PC-3 (cell line): ENCODE measurements around the gene SLC47A1. TPM values are rescaled to one million over a fixed set of nuclear protein-coding genes. Genes with fewer than 3 reads are reported as not detected.

ENCODE experiments used
- ATAC-seq: fragments of 200-7000 bp; cut with Tn5 transposase; 2 replicates; pipeline ENCODE4 v1.9.1; 2020; ENCODE audit warnings: mild to moderate bottlenecking, moderate library complexity
- BruUV-seq: library from RNA; stranded (reverse); fragments of 400-500 nt; replicated peaks from 2 replicates; lab custom pipeline; 2021; lab: Mats Ljungman, UMichigan
- CTCF ChIA-PET: fragments of 300-600 bp; sonication (Branson Sonifier 250); formaldehyde crosslinking; loops from one replicate; lab custom pipeline; 2022; ENCODE audit warnings: antibody characterized with exemption; lab: Charles Lee
- POLR2A ChIA-PET: fragments of 300-600 bp; sonication (Branson Sonifier 250); formaldehyde crosslinking; loops from one replicate; lab custom pipeline; 2022; ENCODE audit warnings: antibody characterized with exemption; ENCODE audit not compliant: unreplicated experiment; lab: Charles Lee
- DNase-seq: peaks from one replicate; pipeline ENCODE4 v3.0.0-alpha.2; 2015
- H2AFZ ChIP-seq: fragments of 300-600 bp; sonication (generic); 2 replicates; pipeline ENCODE4 v1.6.0; 2016; ENCODE audit warnings: antibody characterized with exemption, low read length
- H3F3A ChIP-seq: fragments of 300-600 bp; sonication (generic); one replicate; pipeline ENCODE4 v1.6.0; 2017; ENCODE audit warnings: antibody characterized with exemption, low read length, control low read depth, mild to moderate bottlenecking; ENCODE audit not compliant: unreplicated experiment
- H3K27ac ChIP-seq: fragments of 300-600 bp; sonication (generic); 2 replicates; pipeline ENCODE4 v1.5.1; 2016; ENCODE audit warnings: mild to moderate bottlenecking, low read length
- H3K27me3 ChIP-seq: fragments of 300-600 bp; sonication (generic); 2 replicates; pipeline ENCODE4 v1.6.1; 2016; ENCODE audit warnings: low read length, mixed read lengths
- H3K36me3 ChIP-seq: fragments of 300-600 bp; sonication (generic); 2 replicates; pipeline ENCODE4 v1.6.1; 2016; ENCODE audit warnings: low read depth, mixed run types, low read length, mixed read lengths
- H3K4me1 ChIP-seq: fragments of 300-600 bp; sonication (generic); 2 replicates; pipeline ENCODE4 v1.5.1; 2016; ENCODE audit warnings: low read length; ENCODE audit not compliant: insufficient read depth
- H3K4me2 ChIP-seq: fragments of 300-600 bp; sonication (generic); 2 replicates; pipeline ENCODE4 v1.6.0; 2016; ENCODE audit warnings: low read length
- H3K4me3 ChIP-seq: fragments of 300-600 bp; sonication (generic); 2 replicates; pipeline ENCODE4 v1.5.1; 2016; ENCODE audit warnings: mild to moderate bottlenecking, low read length, mixed read lengths
- H3K79me2 ChIP-seq: fragments of 300-600 bp; sonication (generic); 2 replicates; pipeline ENCODE4 v1.6.1; 2017; ENCODE audit warnings: low read length, mixed read lengths
- H3K9ac ChIP-seq: fragments of 300-600 bp; sonication (generic); 2 replicates; pipeline ENCODE4 v1.6.0; 2016; ENCODE audit warnings: mild to moderate bottlenecking, low read length
- H3K9me2 ChIP-seq: fragments of 300-600 bp; sonication (generic); replicated peaks from 2 replicates; pipeline ENCODE4 v1.6.1; 2016; ENCODE audit warnings: mixed run types, low read length, mixed read lengths
- H3K9me3 ChIP-seq: fragments of 300-600 bp; sonication (generic); 2 replicates; pipeline ENCODE4 v1.6.1; 2016; ENCODE audit warnings: low read length, mixed read lengths
- H4K20me1 ChIP-seq: fragments of 300-600 bp; sonication (generic); 2 replicates; pipeline ENCODE4 v1.6.1; 2016; ENCODE audit warnings: low read length, mixed read lengths
- EZH2 ChIP-seq: fragments of 300-600 bp; sonication (generic); IDR thresholded peaks from one replicate; pipeline ENCODE4 v1.6.1; 2017; ENCODE audit warnings: antibody characterized with exemption, mild to moderate bottlenecking, low read length; ENCODE audit not compliant: unreplicated experiment
- EZH2phosphoT487 ChIP-seq: fragments of 300-600 bp; sonication (generic); IDR thresholded peaks from 2 replicates; pipeline ENCODE4 v1.6.1; 2018; ENCODE audit warnings: mild to moderate bottlenecking, antibody characterized with exemption, low read length, borderline replicate concordance
- intact Hi-C: fragments of 100-400 bp; cut with micrococcal nuclease; formaldehyde crosslinking; loops from 2 replicates; pipeline ENCODE4 v1.9.0; 2023
- total RNA-seq: library from RNA; depleted of rRNA; stranded (reverse); fragments of >200 nt; gene quantifications from 2 replicates; pipeline ENCODE4 v1.2.3, GENCODE V29; 2014
- TF ChIP-seq, protein P1 (sequence below): fragments of 300-600 bp; sonication (generic); conservative IDR thresholded peaks from 2 replicates; pipeline ENCODE4 v1.5.1; 2017; ENCODE audit warnings: antibody characterized with exemption, low read depth, mild to moderate bottlenecking, low read length

The SLC47A1 gene
- total RNA-seq, 1 experiment from 2014 or later, result 0.15 TPM

DNA sequence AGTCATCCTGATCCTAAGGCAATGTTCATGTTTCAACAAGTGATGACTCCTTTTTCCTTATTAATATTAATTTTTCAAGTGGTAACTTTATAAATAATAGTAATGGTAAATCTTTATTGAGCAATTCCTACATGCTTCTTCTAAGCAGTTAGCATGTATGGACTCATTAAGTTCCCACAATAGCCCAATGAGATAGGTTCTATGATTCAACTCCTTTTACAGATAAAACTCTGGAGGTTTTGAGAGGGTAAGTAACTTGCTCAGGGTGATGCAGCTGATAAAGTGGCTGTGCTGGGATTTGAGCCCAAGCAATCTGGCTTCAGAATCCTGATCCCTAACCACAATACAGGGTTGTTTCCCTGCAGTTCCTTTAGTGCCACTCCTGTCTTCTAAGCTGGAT lies 25.3 kb downstream of the SLC47A1 start:
- ChIA-PET POLR2A (no interaction called here), CTCF (no interaction called here)
- H3K9me3 ChIP-seq, result no peaks in the 10 kb centered on the region
- no peak overlapping the region for H3K4me2 ChIP-seq
- H3K9ac ChIP-seq, result no peak overlapping the region
- H3K27me3 ChIP-seq, result no peaks in the 10 kb centered on the region
- H3K4me1 ChIP-seq, result no peaks in the 10 kb centered on the region
- H4K20me1 ChIP-seq, result no peaks in the 10 kb centered on the region
- H2AFZ ChIP-seq, result no peak overlapping the region
- no peak for ATAC-seq
- no peaks in the 10 kb centered on the region for H3K9me2 ChIP-seq
- H3K79me2 ChIP-seq, result no peaks in the 10 kb centered on the region
- H3F3A ChIP-seq, result no peaks in the 10 kb centered on the region
- intact Hi-C loops, result no loop called here
- no peaks in the 10 kb centered on the region for H3K36me3 ChIP-seq
- no peak overlapping the region for H3K27ac ChIP-seq
- no peak for DNase-seq
- BruUV-seq, result no TSS peak
- H3K4me3 ChIP-seq, result no peak overlapping the region
- TF ChIP-seq EZH2phosphoT487 (no peak), EZH2 (no peak)
- TF ChIP-seq, protein P1, sequence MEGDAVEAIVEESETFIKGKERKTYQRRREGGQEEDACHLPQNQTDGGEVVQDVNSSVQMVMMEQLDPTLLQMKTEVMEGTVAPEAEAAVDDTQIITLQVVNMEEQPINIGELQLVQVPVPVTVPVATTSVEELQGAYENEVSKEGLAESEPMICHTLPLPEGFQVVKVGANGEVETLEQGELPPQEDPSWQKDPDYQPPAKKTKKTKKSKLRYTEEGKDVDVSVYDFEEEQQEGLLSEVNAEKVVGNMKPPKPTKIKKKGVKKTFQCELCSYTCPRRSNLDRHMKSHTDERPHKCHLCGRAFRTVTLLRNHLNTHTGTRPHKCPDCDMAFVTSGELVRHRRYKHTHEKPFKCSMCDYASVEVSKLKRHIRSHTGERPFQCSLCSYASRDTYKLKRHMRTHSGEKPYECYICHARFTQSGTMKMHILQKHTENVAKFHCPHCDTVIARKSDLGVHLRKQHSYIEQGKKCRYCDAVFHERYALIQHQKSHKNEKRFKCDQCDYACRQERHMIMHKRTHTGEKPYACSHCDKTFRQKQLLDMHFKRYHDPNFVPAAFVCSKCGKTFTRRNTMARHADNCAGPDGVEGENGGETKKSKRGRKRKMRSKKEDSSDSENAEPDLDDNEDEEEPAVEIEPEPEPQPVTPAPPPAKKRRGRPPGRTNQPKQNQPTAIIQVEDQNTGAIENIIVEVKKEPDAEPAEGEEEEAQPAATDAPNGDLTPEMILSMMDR, result no peak

DNA sequence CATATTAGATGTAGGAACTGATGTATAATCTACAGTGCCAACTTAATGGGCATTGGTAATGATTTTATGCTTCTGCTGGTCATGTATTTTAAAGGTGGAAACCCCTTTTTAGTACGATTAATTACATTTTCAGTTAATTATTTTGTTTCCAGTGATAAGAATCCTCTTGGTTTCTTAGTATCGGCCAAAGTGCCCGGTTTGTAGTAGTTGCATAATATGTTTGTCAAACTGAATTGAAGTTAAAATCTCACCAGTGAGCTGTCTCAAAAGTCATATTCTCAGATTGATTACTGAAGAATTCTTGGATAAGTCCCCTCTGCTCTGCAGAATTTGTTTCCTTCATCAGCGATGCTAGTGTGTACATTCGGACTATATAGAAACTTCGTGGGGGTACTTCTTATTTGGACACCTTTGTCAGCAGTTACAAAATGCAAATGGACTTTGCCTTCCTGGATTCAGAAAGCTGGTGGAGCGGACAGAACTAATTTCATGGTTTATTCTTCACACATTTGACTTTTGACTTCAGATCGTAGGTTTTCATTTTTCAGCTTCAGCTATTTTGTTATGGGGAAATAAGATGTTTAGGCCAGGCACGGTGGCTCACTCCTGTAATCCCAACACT lies 28.2 kb downstream of the SLC47A1 start:
- intact Hi-C loops, result no loop called here
- no peak for ATAC-seq
- Histone ChIP-seq H3K27me3 (no peaks in the 10 kb centered on the region), H3K9me3 (no peaks in the 10 kb centered on the region), H3K36me3 (no peaks in the 10 kb centered on the region), H3K4me2 (no peak overlapping the region), H3K27ac (no peak overlapping the region), H3K9ac (no peak overlapping the region), H4K20me1 (no peaks in the 10 kb centered on the region), H3F3A (no peaks in the 10 kb centered on the region), H3K4me1 (no peaks in the 10 kb centered on the region), H2AFZ (no peak overlapping the region), H3K4me3 (no peak overlapping the region), H3K79me2 (no peaks in the 10 kb centered on the region), H3K9me2 (no peaks in the 10 kb centered on the region)
- TF ChIP-seq, protein P1, result no peak
- TF ChIP-seq EZH2phosphoT487 (no peak), EZH2 (no peak)
- DNase-seq, result no peak
- CTCF ChIA-PET, result no interaction called here
- POLR2A ChIA-PET, result no interaction called here
- BruUV-seq, result no TSS peak

DNA sequence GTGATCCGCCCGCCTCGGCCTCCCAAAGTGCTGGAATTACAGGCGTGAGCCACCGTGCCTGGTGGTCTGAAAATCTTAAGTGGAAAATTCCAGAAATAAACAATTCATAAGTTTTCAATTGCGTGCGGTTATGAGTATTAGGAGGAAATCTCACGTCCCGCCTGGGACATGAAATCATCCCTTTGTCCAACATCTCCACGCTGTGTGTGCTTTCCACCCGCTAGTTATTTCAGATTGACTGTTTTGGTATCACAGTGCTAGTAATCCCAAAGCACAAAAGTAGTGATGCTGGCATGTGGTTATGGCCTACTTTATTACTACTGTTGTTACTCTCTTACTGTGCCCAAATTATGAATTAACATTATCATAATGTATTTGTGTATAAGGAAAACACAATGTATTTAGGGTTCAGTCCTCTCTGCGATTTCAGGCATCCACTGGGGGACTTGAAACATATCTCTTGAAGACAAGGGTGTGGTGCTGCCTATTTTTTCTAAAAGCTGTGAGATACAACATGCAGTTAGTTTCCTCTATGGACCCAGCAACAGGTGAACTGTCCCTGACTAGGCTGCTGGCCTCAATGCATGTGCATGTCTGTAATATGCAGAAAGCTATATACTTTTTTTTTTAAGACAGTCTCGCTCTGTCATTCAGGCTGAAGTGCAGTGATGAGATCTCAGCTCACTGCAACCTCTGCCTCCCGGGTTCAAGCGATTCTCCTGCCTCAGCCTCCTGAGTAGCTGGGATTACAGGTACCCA lies 32.3 kb downstream of the SLC47A1 start:
- Histone ChIP-seq H3K9me2 (no peaks in the 10 kb centered on the region), H3F3A (no peaks in the 10 kb centered on the region), H4K20me1 (no peaks in the 10 kb centered on the region), H3K79me2 (no peaks in the 10 kb centered on the region), H3K4me2 (no peak overlapping the region), H3K4me3 (no peak overlapping the region), H3K27me3 (no peaks in the 10 kb centered on the region), H3K27ac (no peak overlapping the region), H3K36me3 (no peaks in the 10 kb centered on the region), H2AFZ (no peak overlapping the region), H3K9me3 (no peaks in the 10 kb centered on the region), H3K9ac (no peak overlapping the region), H3K4me1 (no peaks in the 10 kb centered on the region)
- no peak for DNase-seq
- POLR2A ChIA-PET, result interaction anchor here (1.0 kb wide), 1 partner anchor 80 kb away, joined by 5 read pairs; no protein-coding TSS in a partner anchor
- no peak for ATAC-seq
- CTCF ChIA-PET, result no interaction called here
- BruUV-seq, result no TSS peak
- intact Hi-C loops, result no loop called here
- TF ChIP-seq EZH2phosphoT487 (no peak), EZH2 (no peak)
- TF ChIP-seq, protein P1, result no peak
